HPDE6-E6E7 (cell line): ENCODE results near the gene OAT.
"Not testable (repeated sequence)": the region's sequence is repeated elsewhere in the genome, so short reads cannot be mapped to it uniquely, and the experiment has no call there.

ENCODE experiments used
- DNase-seq: peaks from one replicate; pipeline ENCODE4 v3.0.0; 2011; ENCODE audit warnings: missing footprints; ENCODE audit errors: extremely low spot score

Gene OAT

DNA sequence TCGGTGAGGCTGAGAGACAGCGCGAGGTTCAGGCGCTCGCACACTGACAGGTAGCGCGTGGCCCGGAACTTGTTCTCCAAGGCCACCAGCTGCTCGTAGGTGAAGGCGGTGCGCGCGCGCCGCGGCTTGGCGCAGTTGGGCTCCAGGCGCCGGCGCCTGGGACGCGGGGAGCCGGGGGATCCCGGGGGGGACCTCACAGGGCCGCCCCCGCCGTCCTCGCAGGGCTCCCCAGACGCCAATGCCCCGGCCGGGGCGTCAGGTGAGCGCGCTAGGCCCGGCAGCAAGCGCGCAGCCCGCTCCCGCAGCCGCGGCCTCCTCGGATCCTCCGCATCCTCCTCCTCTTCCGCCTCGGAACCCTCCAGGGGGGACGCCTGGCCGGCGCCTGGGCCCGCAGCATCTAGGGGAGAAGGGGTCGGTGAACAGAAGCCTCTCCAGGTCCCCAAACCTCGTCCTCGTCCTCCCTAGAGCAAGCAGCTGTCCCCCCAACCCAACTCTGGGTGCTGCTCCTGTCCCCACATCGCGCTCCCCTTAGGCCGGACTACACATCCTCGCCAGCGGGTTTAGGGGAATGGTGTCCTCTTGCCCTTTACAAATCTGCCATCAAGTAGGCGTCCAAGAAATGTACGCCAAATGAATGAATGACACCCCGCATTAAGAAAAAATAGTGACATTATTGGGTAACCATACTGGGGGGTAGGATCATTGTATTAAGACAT, 29.2 kb upstream of the OAT start:
- DNase-seq = no peak

DNA sequence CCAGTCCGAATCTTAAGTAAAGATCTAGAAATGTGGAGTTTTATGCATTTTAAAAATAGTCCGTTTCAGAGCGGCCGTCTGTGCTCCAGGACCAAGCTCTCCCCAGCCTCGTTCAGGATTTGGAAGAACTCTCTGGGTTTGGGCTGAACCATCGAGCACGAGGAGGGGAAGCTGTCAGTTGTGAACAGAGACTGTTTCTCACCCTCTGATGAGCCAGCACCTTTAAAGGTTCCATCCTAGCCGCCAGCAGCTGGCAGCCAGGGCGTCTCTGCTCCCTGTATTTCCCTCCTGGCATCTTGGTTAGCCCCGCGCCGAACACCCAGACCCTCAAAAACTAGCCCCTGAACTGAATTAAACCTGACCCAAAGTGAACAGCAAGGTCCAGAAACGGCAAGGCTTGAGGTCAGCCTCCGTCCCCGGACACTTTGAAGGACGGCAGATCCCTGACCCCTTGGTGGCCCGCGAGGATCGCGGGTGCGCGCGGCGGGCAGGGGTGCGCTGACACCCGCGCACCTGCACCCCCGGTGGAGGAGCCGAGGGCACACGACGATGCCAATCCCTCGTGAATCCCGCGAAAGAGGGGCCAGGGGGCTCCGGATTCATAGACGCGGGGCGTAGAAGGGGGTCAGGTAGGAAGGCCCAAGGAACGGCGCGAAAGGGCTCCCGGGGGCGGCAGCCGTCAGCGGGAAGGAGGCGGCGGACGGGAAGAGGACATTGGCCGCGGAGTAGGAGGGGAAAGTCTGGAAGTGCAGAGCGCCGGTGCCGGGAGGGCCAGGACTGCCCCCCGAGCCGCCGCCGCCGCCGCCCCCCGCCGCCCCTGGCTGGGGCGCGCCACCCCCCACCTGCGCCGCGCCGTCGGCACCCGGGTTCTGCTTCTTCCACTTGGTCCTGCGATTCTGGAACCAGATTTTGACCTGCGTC, 28.4 kb upstream of the OAT start:
- no peak for DNase-seq

DNA sequence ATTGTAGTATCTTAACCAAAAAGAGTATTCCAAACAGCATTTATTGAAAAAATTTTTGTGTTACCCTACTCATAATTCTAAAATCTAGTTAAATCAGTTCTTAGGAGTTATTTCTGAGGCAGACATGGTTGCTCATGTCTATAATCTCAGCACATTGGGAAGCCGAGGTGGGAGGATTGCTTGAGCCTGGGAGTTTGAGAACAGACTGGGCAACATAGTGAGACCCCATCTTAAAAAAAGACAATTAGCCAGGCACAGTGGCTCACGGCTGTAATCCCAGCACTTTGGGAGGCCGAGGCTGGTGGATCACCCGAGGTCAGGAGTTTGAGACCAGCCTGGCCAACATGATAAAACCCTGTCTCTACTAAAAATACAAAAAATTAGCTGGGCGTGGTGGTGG, 23.0 kb upstream of the OAT start:
- not testable (repeated sequence) for DNase-seq

DNA sequence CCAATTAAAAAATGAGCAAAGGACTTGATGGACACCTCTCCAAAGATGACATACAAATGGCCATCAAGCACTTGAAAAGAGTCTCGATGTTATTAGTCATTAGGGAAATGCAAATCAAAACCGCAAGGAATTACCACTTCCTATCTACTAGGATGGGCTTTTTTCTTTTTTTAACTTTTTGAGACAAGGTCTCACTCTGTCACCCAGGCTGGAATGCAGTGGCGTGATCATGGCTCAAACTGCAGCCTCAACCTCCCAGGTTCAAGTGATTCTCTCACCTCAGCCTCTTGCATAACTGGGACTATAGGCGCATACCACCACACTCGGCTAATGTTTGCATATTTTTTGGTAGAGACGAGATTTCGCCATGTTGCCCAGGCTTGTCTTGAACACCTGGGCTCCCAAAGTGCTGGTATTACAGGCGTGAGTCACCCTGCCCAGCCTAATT, 17.5 kb upstream of the OAT start:
- no peak for DNase-seq

DNA sequence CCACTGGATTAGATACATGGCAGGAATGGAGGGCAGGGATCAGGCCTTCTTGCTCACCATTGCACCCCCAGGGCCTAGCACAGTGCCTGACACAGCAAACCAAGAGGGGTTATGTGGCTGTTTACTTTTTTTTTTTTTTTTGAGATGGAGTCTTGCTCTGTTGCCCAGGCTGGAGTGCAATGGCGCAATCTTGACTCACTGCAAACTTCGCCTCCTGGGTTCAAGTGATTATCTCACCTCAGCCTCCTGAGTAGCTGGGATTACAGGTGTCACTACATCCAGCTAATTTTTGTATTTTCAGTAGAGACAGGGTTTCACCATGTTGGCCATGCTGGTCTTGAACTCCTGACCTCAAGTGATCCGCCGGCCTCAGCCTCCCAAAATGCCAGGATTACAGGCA, 17.0 kb upstream of the OAT start:
- not testable (repeated sequence) for DNase-seq

DNA sequence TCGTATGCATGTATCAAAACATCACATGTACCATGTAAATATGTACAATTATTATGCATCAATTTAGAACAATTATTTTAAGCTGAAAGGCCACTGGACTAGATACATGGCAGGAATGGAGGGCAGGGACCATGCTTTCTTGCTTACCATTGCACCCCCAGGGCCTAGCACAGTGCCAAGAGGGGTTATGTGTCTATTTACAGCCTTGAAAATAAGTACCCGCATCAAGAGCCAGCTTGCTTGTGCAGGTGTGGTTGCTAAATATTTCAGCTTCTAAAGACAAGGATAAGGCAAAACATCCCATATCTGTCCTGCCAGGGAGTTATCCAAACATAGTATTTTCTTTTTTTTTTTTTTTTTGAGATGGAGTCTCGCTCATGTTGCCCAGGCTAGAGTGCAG, 14.7 kb upstream of the OAT start:
- no peak for DNase-seq

DNA sequence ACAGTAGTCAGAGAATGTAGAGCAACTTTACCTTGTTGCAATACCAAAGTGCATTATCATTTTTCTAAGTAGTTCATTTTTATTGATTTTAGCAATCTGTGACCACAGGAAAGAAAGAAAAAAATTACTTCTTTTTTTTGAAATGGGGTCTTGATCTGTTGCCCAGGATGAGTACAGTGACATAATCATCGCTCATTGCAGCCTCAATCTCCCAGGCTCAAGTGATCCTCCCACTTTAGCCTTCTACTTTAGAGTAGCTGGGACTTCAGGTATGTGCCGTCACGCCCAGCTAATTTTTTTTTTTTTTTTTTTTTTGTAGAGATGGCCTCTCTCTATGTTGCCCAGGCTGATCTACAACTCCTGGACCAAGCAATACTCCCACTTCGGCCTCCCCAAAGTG, 11.4 kb upstream of the OAT start:
- no peak for DNase-seq

DNA sequence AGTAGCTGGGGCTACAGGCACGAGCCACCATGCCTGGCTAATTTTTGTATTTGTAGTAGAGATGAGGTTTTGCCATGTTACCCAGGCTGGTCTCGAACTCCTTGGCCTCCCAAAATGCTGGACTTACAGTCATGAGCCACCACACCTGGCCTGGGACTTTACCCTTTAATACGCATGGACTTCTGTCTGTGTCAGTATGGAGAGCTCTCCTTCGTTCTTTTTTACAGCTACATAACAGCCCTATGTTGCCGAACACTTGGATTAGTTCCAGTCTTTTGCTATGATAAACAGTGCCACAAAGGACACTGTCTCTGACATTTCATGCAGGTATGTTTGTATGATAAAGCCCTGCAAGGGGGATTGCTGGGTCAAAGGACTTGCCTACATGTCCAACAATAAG, 10.9 kb upstream of the OAT start:
- no peak for DNase-seq

DNA sequence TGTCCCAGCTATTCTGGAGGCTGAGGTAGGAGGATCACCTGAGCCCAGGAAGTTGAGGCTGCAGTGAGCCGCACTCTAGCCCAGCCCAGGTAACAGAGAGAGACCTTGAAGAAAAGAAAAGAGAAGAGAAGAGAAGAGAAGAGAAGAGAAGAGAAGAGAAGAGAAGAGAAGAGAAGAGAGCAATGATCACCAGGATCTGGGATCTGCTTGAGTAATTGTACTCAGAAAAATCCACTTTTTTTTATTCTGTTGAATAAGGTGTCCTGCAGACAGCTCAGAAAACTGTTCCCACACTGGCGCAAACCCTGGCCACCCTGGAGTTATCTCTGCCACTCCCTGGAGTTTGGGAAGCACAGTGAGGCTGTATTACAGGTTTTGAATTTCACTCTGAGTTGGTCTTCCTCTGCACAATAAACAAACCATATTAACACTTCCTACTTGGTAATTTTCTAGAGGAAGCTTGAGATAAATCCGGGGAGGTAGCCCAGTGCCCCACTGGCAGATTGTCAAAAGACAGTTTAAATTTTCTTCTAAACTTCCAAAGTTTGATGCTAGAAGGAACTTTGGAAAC, 9.6 kb upstream of the OAT start:
- DNase-seq = no peak

DNA sequence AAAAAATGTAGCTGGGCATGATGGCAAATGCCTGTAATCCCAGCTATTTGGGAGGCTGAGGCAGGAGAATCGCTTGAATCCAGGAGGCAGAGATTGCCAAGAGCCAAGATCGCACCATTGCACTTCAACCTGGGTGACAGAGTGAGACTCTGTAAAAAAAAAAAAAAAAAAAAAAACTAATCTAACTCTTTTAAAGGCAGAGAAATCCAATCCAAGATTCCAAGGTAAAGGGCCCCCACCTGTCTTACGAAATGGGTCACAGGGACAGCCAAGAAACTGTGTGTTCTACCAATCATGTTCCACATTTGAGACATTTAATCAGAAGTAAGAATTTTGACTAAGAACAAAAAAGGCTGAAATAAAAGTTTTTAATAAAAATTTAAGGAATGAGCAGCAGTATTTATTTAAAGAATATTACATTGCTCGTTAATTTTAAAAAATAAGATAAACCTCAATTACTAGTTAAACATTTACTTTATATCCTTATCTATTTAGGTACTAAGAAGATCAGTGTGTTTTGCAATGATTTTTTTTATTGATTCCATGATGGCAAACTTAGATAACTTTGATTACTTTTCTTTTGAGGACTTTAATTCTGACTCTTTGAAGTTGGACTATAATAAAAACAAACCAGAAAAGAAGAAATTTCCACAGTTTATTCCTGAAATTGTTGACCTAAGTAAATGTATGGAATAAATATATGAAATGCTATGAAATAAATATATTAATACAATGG, 6.7 kb upstream of the OAT start:
- no peak for DNase-seq

DNA sequence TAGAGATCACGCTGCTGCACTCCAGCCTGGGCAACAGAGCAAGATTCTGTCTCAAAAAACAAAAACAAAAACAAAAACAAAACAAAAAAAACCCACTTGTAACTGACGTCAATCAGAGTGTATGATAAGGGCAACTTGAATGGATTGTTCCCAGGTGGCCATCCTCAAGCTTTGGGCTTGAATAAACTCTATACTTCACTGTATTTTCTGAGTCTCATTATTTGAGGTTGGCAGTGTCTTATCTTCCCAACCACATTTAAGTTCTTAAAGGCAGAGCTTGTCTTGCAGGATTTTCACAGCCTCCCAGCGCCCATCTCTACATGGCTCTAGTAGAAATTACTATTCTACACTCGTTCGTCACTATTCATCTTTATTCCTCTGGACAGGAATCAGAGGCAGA, 5.1 kb upstream of the OAT start:
- DNase-seq = no peak

DNA sequence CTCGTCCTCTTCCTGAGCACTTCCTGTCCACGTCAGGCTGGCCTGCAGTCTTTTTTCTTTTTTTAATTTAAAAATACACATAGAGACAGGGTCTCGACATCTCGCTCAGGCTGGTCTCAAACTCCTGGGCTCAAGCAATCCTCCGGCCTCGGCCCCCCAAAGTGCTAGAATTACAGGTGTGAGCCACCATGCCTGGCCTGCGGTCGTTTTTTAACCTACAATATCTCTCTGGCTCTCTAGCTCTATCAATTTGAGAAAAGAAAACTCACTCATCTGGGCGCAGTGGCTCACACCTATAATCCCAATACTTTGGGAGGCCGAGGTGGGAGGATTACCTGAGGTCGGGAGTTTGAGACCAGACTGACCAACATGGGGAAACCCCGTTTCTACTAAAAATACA, 4.0 kb upstream of the OAT start:
- no peak for DNase-seq

DNA sequence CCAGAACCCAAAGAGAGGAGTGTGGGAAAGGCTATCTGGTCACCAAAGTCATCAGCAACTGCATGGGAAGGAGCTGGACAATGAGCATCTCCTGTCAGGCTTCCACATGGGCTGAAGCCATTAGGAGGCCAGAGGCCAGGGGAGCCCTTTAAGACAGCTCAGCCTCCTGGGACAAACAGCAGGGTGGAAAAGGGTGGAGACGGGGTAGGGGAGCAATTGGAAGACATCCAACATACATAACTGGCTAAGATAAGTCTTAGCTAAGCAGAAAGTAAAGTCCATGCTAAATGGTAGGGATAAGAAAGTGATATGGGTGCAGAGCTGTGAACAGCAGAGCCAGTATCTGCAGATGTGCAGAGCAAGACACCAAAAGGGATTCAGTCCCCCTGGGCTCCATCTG, 1.5 kb upstream of the OAT start:
- DNase-seq = no peak

DNA sequence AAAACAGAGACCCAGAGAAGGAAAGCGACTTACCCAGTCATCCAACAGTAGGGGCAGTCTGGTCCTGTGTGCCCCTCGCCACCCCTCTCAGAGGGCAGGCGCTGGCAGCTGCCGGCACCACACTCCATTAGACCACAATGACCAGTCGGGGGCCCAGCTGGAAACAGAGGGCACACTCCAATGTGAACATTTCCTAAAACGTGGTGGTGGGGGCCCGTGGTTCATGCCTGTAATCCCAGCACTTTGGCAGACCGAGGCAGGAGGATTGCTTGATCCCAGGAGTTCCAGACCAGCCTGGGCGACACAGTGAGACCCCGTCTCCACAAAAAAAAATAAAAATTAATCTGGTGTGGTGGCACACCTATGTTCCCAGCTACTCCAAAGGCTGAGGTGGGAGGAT, 912 bp upstream of the OAT start:
- no peak for DNase-seq

DNA sequence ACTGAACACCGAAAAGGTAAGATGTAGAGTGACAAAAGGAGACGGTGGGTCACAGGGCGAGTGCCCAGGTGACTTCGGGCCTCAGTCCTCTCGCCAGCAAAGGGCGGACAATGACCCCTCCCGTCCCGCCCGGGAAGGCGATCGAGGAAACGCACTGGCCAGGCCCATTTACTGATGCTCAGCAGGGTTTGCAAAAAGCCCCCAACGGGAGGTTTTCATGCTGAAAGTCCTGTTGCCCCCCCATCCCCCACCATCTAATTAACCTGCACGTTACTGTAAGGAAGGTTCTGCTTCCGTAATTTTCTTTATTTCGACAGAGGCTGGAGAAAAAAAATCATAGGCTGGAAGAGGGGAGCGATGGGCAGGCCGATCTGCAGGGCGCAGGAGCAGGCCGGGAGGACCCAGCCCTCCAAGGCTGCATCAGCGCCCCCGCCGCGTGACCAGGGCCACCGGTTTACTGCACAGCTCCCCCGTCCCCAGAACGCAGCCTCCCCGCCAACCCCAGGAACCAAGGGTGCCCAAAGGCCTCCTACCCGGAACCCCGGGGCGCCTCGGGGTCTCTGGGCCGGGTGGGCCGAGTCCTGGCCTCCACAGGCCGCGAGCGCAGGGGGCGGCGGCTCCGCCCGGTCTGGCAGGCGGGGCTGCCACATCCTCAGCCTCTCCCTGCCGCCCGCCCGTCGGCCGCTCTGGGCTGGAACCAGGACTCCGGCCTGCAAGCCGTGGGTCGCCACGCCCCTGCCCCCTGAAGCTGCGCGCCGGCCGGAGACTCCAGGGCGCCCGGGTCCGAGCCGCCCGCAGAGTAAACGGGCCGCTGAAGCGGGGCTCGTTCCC, 613 bp downstream of the OAT start:
- DNase-seq = peak; percentile 47

DNA sequence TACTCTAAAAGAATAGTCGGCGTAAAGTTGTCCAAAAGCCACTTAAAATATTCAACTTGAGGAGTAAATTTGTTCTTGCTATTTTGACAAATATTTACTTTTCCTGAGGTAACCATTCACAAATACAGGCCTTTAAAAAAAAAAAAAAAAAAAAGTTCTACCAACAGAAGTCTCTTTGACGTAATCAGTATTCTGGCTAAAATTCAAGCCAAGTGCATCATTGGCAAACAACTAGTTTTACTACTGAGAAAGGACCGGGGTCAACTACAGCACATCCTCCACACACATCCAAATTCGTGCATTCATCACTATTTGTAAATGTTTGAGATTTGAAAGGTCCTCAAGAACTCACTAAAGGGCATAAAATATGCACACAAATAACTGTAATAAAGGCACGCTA, 2.0 kb downstream of the OAT start:
- DNase-seq = no peak

DNA sequence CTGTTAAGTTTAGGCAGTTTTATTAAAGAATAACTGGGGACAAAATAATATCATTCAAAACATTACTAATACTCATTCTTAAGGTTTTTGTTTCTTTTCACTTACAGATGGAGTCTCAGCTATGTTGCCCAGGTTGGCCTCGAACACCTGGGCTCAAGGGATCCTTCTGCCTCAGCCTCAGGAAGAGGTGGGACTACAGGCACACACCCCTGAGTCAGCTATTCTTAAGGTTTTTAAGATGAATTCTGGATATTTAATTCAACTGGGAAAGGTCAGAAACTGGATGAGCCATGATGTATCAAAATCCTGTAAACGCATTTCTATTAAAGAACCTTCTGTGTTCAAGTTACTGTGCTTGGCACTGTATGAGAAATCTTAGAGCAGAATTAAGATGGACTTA, 3.5 kb downstream of the OAT start:
- DNase-seq = no peak

DNA sequence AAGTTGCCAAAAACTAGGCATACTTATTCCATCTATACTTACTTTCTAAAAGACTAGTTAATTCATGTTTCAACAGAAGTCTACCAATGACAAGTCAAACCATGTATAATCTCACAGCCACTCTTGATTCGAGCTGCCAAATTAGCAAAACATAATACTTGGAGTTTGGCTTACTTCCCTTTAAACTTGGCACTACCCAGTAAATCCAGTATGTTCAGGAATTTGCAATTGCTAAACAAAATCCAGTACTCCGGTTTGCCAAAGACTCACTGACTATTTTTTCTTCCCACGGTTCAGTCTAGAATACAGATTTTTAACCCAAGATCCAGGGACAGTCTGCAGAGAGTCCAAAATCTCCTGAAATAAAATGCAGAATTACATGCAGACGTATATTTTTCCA, 4.6 kb downstream of the OAT start:
- no peak for DNase-seq

DNA sequence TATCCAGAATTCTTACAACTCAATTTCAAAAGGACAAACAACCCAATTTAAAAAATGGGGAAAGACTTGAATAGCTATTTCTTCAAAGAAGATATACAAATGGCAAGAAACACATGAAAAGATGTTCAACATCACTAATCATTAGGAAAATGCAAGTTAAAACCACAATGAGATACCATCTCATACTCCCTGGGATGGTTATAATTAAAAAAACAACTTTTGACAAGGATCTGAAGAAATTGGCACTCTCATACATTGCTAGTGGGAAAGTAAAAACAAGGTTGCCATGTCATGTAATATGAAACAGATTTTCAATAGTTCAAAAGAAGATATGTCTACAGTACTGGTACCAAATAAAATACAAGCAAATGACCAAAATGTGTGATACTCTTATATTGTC, 9.0 kb downstream of the OAT start:
- DNase-seq = no peak

DNA sequence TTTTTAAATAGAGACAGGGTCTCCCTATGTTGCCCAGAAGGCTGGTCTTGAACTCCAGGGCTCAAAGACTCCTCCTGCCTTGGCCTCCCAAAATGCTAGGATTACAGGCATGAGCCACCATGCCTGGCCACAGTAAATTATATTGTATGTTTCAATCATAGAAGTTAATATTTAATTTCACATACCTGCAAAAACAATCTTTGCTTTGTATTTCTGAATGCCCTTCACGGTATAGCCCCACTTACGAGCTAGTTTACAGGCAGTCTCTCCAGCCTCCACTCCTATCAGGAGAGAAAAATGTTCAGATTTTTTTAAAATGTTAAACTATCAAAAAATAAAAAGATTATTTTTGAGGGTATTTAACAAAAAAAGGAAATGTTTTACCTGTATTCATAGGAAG, 10.4 kb downstream of the OAT start:
- DNase-seq = no peak

DNA sequence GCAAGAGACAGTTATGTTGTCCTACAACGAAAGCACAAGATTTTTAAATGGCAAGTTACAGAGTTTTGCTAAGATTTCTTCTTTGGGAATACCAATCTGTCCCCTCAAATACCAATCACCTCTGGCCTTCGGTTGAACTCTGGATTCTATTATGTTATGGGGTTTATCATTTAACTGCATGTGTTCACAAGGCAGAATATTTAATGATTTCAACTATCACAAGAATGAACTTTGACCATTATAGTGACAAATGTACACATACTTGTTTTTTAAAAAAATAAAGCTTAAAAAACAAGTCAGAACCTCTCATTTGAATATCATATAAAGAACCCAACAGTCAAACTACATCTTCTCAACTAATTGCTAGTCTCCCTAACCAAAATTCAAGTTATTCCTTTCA, 11.3 kb downstream of the OAT start:
- DNase-seq = no peak
